GM18861 (cell line): ENCODE data around the gene ADAP1.
A peak's percentile ranks its signal among the peaks of the same experiment; 100 is the strongest.

ENCODE experiments used
- ATAC-seq: cut with Tn5 transposase; IDR thresholded peaks from one replicate; pipeline ENCODE4 v1.9.1; 2021; ENCODE audit not compliant: unreplicated experiment

Gene ADAP1

DNA sequence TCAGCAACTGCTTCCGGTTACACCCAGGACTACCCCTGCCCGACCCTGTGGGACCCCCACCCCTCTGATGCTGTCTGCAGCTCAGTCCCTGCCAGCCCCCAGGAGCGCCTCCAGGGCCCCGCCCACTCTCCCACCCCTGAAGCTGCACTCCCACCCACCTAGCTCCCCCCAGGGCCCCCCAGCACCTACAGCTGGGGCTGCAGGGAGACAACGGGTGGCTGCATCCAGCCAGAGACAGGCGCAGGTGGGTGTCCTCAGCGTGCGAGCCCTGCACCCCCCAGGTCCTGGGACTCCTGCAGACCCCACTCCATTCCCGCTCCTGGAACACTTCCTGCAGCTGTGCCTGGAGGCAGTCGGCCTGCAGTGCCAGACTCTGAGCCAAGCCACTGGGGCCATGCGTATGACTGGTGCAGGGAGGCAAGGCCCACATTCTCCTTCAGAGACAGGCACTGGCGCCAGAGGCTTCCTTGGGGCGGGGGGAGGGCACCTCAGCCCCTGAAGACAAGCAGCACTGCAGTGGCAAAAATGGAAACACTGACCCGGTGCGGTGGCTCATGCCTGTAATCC, 34.6 kb upstream of the ADAP1 start:
- ATAC-seq, result no peak

DNA sequence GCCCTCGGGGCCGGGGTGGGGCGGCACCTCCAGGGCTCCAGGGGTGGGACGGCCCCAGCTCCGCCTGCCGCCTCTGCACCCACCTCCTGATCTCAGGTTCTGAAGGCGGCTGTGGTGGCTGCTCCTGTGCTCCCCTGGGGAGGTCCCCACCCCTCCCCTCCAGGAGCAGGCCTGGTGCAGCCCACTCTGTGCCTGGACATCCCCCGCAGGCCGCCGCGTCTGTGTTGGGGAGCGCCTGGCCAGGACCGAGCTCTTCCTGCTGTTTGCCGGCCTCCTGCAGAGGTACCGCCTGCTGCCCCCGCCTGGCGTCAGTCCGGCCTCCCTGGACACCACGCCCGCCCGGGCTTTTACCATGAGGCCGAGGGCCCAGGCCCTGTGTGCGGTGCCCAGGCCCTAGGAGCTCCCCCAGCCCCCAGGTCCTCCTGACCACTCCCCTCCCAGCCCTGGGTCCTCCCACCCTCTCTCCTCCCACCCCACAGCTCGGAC, 34.0 kb upstream of the ADAP1 start:
- ATAC-seq, result no peak

DNA sequence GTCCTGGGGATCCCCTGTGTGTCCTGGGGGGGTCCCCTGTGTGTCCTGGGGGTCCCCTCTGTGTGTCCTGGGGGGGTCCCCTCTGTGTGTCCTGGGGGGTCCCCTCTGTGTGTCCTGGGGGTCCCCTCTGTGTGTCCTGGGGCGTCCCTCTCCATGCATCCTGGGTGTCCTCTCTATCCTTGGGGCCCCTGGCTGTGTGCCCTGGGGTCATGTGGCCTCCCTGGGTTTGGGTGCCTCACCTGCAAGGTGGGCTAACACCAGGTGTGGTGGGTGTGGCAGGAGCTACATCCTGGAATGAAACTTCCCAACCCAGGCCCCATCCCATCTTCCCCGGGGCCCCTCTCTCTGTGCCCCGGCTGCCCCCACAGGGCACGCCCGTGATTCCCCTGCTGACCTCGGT, 33.4 kb upstream of the ADAP1 start:
- no peak for ATAC-seq

DNA sequence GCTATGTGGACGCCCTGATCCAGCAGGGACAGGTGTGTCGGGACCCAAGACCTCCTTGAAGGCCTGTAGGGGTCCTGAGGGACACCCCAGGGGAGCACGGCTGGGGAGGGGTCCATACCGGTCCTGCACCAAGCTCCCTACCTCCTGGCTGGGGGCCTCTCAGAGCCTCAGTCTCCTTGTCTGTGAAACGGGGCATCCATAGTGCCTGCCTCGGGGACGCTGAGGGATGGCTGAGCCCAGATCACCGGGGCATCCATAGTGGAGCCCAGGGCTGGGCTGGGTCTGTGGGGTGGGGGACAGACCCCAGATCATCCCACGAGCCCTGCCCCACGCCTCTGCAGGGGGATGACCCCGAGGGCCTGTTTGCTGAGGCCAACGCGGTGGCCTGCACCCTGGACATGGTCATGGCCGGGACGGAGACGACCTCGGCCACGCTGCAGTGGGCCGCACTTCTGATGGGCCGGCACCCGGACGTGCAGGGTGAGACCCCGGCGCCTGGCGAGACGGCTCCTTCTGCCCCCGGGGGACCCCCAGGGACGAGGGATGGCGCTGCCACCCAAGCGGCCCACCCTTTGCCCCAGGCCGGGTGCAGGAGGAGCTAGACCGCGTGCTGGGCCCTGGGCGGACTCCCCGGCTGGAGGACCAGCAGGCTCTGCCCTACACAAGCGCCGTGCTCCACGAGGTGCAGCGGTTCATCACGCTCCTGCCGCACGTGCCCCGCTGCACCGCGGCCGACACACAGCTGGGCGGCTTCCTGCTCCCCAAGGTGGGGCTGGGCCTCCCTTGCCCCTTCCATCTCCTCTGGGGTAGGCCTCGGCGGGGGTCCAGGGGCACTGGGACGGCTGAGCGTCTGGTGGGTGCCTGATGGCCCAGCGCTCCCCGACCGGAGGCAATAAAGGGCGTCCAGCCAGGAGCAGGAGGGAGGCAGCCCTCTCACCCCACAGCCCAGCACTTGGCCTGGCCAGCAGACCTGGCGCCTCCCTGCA, 32.6 kb upstream of the ADAP1 start:
- no peak for ATAC-seq

DNA sequence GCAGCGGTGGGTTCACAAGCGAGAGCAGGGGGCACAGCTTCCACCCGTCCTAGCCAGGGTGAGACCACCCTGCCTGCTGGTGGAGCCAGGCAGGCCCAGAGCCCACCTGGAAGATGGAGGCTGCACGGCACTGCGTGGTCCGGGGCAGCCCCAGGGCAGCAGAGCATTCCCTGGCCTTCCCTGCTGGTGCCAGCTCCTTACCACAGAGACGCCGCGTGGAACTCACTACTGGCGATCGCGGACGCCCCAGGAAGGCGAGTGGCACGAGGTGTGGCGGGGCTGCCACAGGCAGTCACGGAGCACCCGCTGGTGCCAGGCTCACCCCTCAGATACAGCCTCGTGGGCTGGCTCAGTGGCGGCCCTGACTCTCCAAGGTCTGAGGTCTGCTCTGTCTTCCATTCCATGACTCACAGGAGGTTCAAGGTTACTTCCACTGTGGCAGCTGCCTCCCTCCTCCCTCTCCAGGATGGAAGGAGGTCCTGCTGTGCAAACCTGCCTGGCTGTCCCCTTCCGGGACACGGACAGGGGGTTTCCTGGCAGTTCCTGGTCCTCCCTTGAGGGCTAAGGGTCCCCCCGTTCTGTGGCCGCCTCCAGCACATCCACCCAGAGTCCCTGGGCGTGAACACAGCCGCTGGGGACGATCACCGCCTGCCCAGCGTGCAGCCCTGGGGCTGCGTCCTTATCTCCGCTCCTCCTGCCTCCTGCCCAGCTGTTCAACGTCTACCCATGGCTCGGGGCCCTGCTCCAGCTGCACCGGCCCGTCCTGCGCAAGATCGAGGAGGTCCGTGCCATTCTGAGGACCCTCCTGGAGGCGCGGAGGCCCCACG, 31.6 kb upstream of the ADAP1 start:
- no peak for ATAC-seq

DNA sequence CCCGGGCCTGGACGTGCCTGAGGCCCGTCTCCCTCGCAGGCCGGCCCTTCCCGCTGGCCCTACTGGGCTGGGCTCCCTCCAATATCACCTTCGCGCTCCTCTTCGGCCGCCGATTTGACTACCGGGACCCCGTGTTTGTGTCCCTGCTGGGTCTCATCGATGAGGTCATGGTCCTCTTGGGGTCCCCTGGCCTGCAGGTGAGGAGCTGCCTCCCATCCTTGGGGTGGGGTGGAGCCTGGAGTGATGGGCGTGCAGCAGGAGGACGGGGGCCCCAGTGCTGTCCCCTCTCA, 30.6 kb upstream of the ADAP1 start:
- no peak for ATAC-seq

DNA sequence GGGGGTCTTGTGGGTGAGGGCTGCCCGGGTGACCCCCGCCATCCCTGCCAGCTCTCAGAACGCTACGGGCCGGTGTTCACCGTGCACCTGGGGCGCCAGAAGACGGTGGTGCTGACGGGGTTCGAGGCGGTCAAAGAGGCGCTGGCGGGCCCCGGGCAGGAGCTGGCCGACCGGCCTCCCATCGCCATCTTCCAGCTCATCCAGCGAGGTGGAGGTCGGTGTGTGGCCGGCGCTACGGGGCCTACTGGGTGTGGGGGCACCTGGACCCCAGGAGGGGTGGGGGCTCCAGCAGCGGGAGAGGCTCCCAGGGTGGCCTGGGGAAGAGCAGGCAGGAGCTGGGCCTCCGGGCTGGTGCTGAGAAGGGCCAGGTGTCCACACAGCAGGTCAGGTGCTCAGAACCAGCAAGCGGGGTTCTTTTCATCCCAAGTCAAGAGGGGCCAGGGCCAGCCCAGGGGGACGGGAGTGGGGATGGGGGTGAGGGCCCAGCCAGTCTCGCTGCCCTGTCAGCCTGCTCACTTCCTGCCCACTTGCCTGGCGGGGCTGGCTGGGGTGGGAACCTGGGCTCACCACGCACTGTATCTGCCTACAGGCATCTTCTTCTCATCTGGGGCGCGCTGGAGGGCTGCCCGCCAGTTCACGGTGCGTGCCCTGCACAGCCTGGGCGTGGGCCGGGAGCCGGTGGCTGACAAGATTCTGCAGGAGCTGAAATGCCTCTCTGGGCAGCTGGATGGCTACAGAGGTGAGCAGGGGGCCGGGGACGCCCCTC, 30.1 kb upstream of the ADAP1 start:
- ATAC-seq, result no peak

DNA sequence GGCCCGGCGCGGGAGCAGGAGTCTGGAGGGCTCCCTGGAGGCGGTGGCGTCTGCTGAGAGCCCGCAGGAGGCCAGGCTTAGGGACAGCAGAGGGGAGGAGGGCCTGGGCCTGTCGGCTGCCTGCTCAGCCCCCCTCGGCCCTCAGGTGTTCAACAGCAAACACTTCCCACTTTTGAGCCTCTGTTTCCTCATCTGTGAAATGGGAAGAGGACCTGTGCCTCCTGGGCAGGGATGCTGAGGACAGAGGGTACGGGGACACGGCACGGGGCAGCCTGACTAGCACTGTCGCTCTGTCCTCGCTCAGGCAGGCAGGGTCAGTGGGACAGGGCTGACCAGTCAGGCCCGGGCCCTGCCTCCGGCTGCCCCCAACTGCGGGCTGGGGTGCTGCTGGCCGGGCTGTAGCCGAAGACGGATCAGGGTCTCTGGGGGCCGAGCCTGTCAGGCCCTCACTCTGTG, 29.2 kb upstream of the ADAP1 start:
- ATAC-seq, result no peak

DNA sequence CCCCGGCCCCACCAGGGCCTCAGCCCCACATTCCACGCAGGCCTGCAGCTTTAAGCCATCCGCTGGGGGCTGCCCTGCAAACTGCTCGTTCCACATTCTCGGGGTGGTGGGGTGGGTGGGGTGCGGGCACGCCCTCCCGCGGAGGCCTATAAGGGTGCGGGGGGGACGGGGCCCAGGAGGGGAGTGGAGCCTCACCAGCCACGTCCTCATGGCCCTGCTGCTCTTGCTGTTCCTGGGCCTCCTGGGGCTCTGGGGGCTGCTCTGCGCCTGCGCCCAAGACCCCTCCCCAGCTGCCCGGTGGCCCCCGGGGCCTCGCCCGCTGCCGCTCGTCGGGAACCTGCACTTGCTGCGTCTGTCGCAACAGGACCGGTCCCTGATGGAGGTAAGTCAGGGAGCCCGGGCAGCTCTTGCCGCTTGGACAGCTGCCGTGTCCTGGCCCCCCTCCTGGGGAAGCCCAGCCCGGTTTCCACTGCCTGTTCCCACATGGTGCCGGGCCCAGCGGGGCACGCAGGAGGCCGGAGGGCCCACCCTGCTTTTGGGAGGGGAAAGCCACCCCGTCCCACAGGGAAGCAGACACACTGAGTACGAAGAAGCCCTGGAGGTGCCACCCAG, 28.6 kb upstream of the ADAP1 start, which contains the start of gene CYP2W1:
Gene CYP2W1 (plus strand): TSS at position 178 of the 612 bp plus-strand sequence. CDS start 31 bp downstream, at position 209.
- no peak for ATAC-seq

DNA sequence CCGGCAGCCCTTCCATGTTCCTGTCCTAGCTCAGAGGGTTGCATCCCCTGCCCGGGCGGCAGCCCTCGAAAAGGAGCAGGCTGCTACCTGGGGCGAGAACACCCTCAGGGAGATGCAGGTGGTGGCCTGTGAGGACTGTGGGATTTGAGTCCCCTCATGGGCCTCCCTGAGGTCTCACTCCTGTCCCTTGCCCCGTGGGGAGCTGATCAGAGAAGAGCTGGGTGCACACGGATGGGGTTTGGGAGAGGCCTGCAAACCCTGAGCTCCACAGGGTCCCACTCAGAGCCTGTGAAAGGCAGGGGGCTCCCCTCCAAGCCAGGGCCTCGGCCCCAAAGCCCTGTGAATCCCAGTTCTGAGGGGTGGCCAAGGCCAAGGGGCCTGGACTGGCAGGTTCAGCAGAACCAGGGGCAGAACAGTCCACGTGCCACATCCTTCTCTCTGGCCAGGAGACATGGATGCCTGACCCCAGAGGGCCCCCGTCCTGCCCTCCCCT, 28.1 kb upstream of the ADAP1 start:
- no peak for ATAC-seq

DNA sequence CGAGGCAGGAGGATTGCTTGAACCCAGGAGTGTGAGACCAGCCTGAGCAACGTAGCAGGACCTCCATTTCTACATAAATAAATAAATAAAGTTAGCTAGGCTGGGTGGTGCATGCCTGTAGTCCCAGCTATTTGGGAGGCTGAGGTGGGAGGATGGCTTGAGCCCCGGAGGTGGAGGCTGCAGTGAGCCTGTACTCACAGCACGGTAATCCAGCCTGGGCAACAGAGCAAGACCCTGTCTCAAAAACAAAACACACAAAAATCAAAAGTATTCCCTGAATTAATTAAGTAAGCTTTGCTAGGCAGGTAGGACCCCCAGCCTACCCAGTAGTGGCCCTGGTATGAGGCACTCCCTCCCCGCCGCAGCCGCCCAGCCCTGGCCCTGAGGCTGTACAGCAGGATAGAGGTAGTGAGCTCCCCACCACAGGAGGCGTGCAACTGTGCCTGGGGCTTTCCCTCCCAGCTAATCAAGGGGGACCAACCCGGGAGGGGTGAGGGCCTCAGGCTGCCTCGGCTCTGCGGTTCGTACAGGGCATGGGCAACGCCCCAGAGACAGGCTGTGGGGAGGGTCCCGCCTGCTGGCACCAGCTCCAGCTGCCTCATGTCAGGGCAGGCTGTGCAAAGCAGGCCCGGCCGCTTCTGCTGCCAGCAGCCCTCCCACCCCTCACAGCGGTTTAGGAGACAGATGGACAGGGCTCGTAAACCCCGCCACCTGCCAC, 27.5 kb upstream of the ADAP1 start:
- no peak for ATAC-seq

DNA sequence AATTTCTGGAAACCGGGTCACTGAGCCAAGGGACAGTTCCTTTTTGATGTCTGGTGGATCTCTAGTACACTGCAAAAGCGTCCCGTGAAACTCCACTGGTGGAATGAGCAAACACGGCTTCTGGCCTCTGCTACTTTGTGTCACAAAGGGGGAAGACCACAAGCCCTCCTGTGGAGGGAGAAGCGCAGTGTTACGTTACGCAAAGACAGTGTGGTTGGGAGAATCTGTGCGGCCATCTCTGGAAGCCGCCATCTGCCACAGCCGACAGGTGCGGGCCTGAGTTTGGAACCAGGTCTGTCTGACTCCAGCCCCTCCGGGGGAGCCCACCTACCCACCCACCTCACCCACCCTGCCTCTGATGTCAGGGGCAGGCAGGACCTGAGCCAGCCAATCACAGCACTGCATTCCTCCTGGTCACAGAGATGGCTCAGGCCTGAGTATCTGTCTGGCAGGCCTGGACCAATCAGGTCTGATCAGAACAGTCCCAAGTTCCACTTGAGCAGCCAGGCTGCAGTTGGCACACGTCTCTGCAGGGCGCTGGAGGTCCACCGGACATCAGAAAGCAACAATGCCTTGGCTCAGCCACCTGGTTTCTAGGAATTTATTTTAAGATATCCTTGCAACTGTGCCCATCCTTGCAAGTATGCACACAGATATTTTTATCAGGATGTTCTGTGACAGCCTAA, 25.5 kb upstream of the ADAP1 start:
- no peak for ATAC-seq

DNA sequence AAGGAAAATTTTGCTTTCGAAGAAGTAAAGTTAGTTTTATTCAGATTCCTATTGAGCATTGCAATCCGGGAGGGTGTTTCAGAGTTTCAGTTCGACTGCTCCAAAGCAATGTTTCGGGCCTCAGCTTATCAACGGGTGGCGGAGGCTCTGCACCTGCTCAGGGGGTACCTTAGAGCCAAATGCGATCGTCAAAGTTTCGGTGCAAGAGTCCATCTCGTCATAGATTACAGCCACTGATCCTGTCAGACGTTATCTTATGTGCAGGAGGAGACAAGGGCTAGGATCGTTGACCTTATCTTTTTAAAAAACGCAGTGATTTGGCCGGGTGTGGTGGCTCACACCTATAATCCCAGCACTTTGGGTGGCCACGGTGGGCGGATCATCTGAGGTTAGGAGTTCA, 24.7 kb upstream of the ADAP1 start:
- no peak for ATAC-seq

DNA sequence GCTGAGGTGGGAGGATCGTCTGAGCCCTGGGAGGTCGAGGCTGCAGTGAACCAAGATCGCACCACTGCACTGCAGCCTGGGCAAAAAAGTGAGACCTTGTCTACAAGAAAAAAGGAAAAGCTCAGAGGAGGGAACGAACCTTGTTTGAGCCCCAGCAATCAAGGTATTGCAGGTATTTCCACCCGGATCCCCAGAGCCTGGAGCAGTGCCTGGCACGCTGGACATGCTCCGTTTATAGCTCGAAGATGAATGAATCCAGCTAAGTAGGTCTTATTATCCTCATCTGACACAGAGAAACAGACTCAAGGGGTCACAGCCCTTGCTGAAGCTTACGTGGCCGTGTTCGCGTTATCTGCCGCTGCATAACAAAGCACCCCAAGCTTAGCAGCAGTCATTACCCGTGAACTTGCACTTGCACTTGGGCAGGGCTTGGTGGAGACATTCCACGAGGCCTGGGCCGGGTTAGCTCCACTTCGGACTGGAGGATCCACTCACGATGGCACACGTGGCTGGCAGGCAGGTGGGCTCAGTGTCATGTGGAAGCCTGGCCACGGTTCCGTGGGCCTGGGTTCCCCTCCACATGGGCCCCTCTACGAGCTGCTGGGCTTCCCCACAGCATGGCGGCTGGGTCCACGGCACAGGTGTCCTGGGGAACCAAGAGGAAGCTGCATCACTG, 24.1 kb upstream of the ADAP1 start:
- no peak for ATAC-seq

DNA sequence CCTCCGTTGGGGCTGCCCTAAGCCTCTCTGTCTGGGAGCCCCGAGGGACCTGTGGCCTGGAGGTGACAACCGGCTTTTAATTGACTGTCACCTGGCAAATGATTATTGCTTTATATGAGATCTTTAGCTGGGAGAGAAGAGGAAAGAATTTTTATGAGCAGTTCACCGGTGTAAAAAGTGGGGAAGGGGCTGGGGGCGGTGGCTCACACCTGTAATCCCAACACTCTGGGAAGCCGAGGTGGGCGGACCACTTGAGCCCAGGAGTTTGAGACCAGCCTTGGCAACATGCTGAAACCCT, 23.5 kb upstream of the ADAP1 start:
- ATAC-seq, result no peak

DNA sequence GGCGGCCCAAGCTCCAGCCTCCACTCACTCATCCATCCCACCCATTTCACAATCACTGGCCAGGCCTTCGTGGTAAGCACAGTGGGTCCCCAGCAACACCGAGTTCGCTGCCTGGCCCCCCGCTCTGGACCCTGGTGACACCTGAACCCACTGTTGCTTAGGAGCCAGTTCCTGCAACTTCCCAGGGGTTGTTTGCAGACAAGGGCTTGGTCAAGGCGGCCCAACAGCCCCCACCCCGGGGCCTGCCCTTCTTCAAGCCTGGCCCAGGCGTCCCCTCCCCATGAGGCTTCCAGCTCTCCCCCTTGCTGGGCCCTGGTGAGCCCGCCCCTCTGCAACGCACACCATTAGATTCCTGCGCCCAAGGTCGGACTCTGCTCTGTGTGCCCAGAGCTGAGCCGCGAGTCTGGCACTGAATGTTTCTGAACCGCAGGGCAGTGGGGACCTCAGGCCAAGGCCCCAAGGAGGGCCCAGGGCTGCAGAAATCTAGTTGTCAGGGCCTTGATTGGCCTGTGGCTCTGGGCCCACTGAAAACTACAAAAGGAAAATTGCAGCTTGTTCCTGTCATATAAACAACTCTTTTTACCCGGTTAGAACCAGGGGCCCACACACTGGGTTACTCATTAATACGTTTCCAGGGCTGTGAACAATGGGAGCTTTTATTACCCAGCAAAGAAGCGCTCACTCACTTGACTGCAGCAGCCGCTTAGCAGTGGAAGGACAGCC, 23.0 kb upstream of the ADAP1 start:
- peak; percentile 59 for ATAC-seq

DNA sequence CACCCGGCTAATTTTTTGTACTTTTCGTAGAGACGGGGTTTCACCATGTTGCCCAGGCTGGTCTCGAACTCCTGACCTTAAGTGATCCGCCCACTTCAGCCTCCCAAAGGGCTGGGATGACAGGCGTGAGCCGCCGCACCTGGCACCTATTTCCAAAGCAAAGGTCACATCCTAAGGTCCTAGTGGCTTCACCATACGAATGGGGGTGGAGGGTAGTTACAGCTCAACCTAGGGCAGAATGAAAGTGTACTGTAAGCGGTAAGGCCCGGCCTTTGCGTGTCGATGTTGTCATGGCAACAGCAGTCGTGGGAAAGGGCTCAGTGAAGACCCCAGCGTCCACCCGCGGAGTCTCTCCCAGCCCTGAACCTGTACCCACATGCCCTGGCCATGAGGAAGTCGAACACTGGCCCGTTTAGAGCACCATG, 22.4 kb upstream of the ADAP1 start:
- no peak for ATAC-seq
